H1 (cell line): Measurements from ENCODE around the gene CHAT. TPM values are rescaled to one million over a fixed set of nuclear protein-coding genes. Genes with fewer than 3 reads are reported as not detected.

Experiments used
- CTCF ChIA-PET: fragments of 300-600 bp; sonication (Branson Sonifier 250); formaldehyde crosslinking; loops from one replicate; lab custom pipeline; 2021; ENCODE audit not compliant: partially characterized antibody; lab: Charles Lee
- POLR2A ChIA-PET: fragments of 300-600 bp; sonication (Branson Sonifier 250); formaldehyde crosslinking; loops from one replicate; lab custom pipeline; 2021; ENCODE audit warnings: inconsistent platforms; ENCODE audit not compliant: partially characterized antibody; lab: Charles Lee
- DNase-seq, 2 experiments: peaks; one replicate each; pipeline versions ENCODE4 v3.0.0 to v3.0.0-alpha.2; 2010 to 2022; ENCODE audit warnings: low spot score in 2 of 2, low read depth in 1 of 2, mixed read lengths in 1 of 2
- FAIRE-seq: peaks from 2 replicates; lab custom pipeline; 2011; peaks lifted over from hg19 to GRCh38; lab: Jason Lieb, UNC
- H2AFZ ChIP-seq: 2 replicates; pipeline ENCODE4 v1.8.1; 2012; ENCODE audit warnings: low read length, inconsistent platforms
- H2AK5ac ChIP-seq: 2 replicates; pipeline ENCODE4 v1.6.1; 2013; ENCODE audit warnings: low read depth, low read length
- H2BK120ac ChIP-seq: replicated peaks from 2 replicates; pipeline ENCODE3; 2013; ENCODE audit warnings: low read depth, low read length, inconsistent platforms
- H2BK12ac ChIP-seq: 2 replicates; pipeline ENCODE4 v1.6.1; 2013; ENCODE audit warnings: low read depth, low read length
- H2BK15ac ChIP-seq: 2 replicates; pipeline ENCODE4 v1.6.1; 2013; ENCODE audit warnings: low read length
- H2BK20ac ChIP-seq: 2 replicates; pipeline ENCODE4 v1.6.1; 2013; ENCODE audit warnings: low read length
- H2BK5ac ChIP-seq: 2 replicates; pipeline ENCODE4 v1.6.1; 2013; ENCODE audit warnings: low read depth, low read length
- H3K14ac ChIP-seq: 2 replicates; pipeline ENCODE4 v1.6.1; 2013; ENCODE audit warnings: inconsistent platforms; ENCODE audit not compliant: insufficient read length
- H3K18ac ChIP-seq: 2 replicates; pipeline ENCODE4 v1.6.1; 2013; ENCODE audit warnings: low read length; ENCODE audit errors: extremely low read depth
- H3K23ac ChIP-seq: 2 replicates; pipeline ENCODE4 v1.6.1; 2013; ENCODE audit warnings: inconsistent platforms; ENCODE audit not compliant: insufficient read length
- H3K23me2 ChIP-seq: 2 replicates; pipeline ENCODE4 v1.6.1; 2013; ENCODE audit warnings: low read depth, low read length
- H3K27ac ChIP-seq: 2 replicates; pipeline ENCODE4 v1.6.1; 2011; ENCODE audit warnings: low read depth, low read length, inconsistent platforms
- H3K27me3 ChIP-seq, 4 experiments: replicated peaks in 1 of 4; 1 replicate in 1 of 4; 2 replicates in 3 of 4; pipeline versions ENCODE4 v1.6.1 to v1.8.1; 2011 to 2013; ENCODE audit warnings: low read length in 3 of 4, mild to moderate bottlenecking in 3 of 4, inconsistent platforms in 2 of 4, mixed read lengths in 2 of 4, moderate library complexity in 1 of 4; ENCODE audit not compliant: control insufficient read depth in 3 of 4, insufficient read depth in 3 of 4; ENCODE audit errors: extremely low read depth in 1 of 4
- H3K36me3 ChIP-seq, 4 experiments: 2 replicates each; pipeline versions ENCODE4 v1.6.1 to v1.8.1; 2011 to 2013; ENCODE audit warnings: mild to moderate bottlenecking in 4 of 4, low read length in 3 of 4, moderate library complexity in 2 of 4, control low read depth in 1 of 4, inconsistent platforms in 1 of 4; ENCODE audit not compliant: insufficient read depth in 4 of 4, control insufficient read depth in 2 of 4
- H3K4ac ChIP-seq: replicated peaks from 2 replicates; pipeline ENCODE3; 2013; ENCODE audit warnings: low read length, low read depth, mixed read lengths, inconsistent platforms; ENCODE audit not compliant: insufficient read length
- H3K4me1 ChIP-seq, 4 experiments: replicated peaks in 1 of 4; 1 replicate in 1 of 4; 2 replicates in 3 of 4; pipeline versions ENCODE4 v1.6.1 to v1.8.1; 2011 to 2013; ENCODE audit warnings: low read length in 3 of 4, inconsistent platforms in 2 of 4, mixed read lengths in 1 of 4; ENCODE audit not compliant: insufficient read depth in 4 of 4, control insufficient read depth in 3 of 4
- H3K4me2 ChIP-seq, 2 experiments: 2 replicates each; pipeline versions ENCODE4 v1.6.1 to v1.8.1; 2011 to 2013; ENCODE audit warnings: low read depth in 2 of 2, low read length in 2 of 2, control low read depth in 1 of 2, inconsistent platforms in 1 of 2, mild to moderate bottlenecking in 1 of 2; ENCODE audit not compliant: insufficient read depth in 1 of 2
- H3K4me3 ChIP-seq, 4 experiments: fragments of 200-600, 300-600 bp in 1 of 4; sonication (generic), shearing (Covaris generic), sonication (Bioruptor Twin) in 1 of 4; 2 replicates each; pipeline versions ENCODE4 v1.5.1 to v1.8.1; 2011 to 2016; ENCODE audit warnings: low read length in 4 of 4, low read depth in 3 of 4, control low read depth in 2 of 4, inconsistent platforms in 2 of 4, mild to moderate bottlenecking in 2 of 4, mixed read lengths in 1 of 4, moderate library complexity in 1 of 4; ENCODE audit not compliant: insufficient read depth in 2 of 4; ENCODE audit errors: extremely low read depth in 1 of 4
- H3K56ac ChIP-seq: replicated peaks from 2 replicates; pipeline ENCODE3; 2013; ENCODE audit warnings: low read depth, mild to moderate bottlenecking, mixed read lengths, low read length, inconsistent platforms; ENCODE audit not compliant: insufficient read length
- H3K79me1 ChIP-seq: 2 replicates; pipeline ENCODE4 v1.6.1; 2013; ENCODE audit warnings: low read depth, low read length, control low read depth
- H3K79me2 ChIP-seq, 2 experiments: 2 replicates each; pipeline versions ENCODE4 v1.6.1 to v1.8.1; 2012 to 2013; ENCODE audit warnings: low read length in 2 of 2, mild to moderate bottlenecking in 2 of 2, inconsistent platforms in 1 of 2; ENCODE audit not compliant: insufficient read depth in 2 of 2, control insufficient read depth in 1 of 2
- H3K9ac ChIP-seq, 4 experiments: replicated peaks in 1 of 4; 1 replicate in 1 of 4; 2 replicates in 3 of 4; pipeline versions ENCODE4 v1.6.1 to v1.8.1; 2011 to 2013; ENCODE audit warnings: low read depth in 3 of 4, low read length in 3 of 4, control low read depth in 2 of 4, mild to moderate bottlenecking in 2 of 4, moderate library complexity in 2 of 4, inconsistent platforms in 1 of 4; ENCODE audit errors: extremely low read depth in 1 of 4
- H3K9me3 ChIP-seq, 2 experiments: 2 replicates each; pipeline versions ENCODE4 v1.6.1 to v1.8.1; 2012 to 2013; ENCODE audit warnings: mild to moderate bottlenecking in 2 of 2, moderate library complexity in 2 of 2, control low read depth in 1 of 2, inconsistent platforms in 1 of 2, low read depth in 1 of 2, low read length in 1 of 2, mixed read lengths in 1 of 2; ENCODE audit not compliant: insufficient read depth in 2 of 2
- H4K20me1 ChIP-seq, 2 experiments: replicated peaks in 1 of 2; 2 replicates each; pipeline versions ENCODE3 to v1.8.1; 2011 to 2013; ENCODE audit warnings: inconsistent platforms in 2 of 2, low read length in 2 of 2, mild to moderate bottlenecking in 1 of 2; ENCODE audit not compliant: insufficient read depth in 2 of 2, control insufficient read depth in 1 of 2
- H4K5ac ChIP-seq: 2 replicates; pipeline ENCODE4 v1.6.1; 2013; ENCODE audit warnings: low read length, low read depth, mixed read lengths, inconsistent platforms; ENCODE audit not compliant: insufficient read length
- H4K8ac ChIP-seq: 2 replicates; pipeline ENCODE4 v1.8.0; 2013; ENCODE audit warnings: mild to moderate bottlenecking, moderate library complexity, low read length, inconsistent platforms; ENCODE audit not compliant: insufficient read depth; ENCODE audit errors: extremely low read depth
- H4K91ac ChIP-seq: replicated peaks from 2 replicates; pipeline ENCODE3; 2013; ENCODE audit warnings: low read length, mixed read lengths, inconsistent platforms; ENCODE audit not compliant: insufficient read length
- CBX5 ChIP-seq: fragments of 300-800, 300-1000 bp; sonication (generic); IDR thresholded peaks from 2 replicates; pipeline ENCODE4 v1.7.1; 2016; ENCODE audit warnings: antibody characterized with exemption, low read length, low read depth
- CBX8 ChIP-seq: fragments of 300-800, 300-1000 bp; sonication (generic); IDR thresholded peaks from 2 replicates; pipeline ENCODE4 v1.7.1; 2016; ENCODE audit warnings: low read depth, low read length, borderline replicate concordance
- SAP30 ChIP-seq: fragments of 300-600 bp; sonication (generic); IDR thresholded peaks from 2 replicates; pipeline ENCODE4 v1.7.1; 2012; ENCODE audit warnings: low read length, moderate library complexity, mild to moderate bottlenecking, inconsistent platforms; ENCODE audit not compliant: insufficient read depth, insufficient replicate concordance
- whole genome bisulfite sequencing, 2 experiments: shearing (Covaris generic) in 1 of 2; methylation state at CpG; one replicate each; pipeline versions ENCODE4 v1.1.6 to v1.1.7; 2013 to 2015; ENCODE audit warnings: low lambda C conversion rate in 2 of 2, mixed read lengths in 2 of 2, inconsistent platforms in 1 of 2, low coverage in 1 of 2, missing lambda C conversion rate in 1 of 2; ENCODE audit not compliant: insufficient replicate concordance in 2 of 2, insufficient coverage in 1 of 2, insufficient read length in 1 of 2; ENCODE audit errors: extremely low coverage in 1 of 2, missing lambda C conversion rate in 1 of 2; 5-methylcytosine and 5-hydroxymethylcytosine counted together
- polyA plus RNA-seq, 7 experiments: library from polyadenylated mRNA; depleted of rRNA in 3 of 7; stranded (reverse) in 5 of 7; unstranded in 2 of 7; fragments of >200 nt in 5 of 7; fragments of 200-250 nt in 2 of 7; gene quantifications; 1 replicate in 5 of 7; 2 replicates in 1 of 7; 4 replicates in 1 of 7; pipeline versions ENCODE4 v1.2.1 to v1.2.3, GENCODE V29; 2011 to 2013; ENCODE audit warnings: missing spikeins in 2 of 7, mixed read lengths in 2 of 7
- total RNA-seq: library from RNA; stranded (reverse); fragmentation: NEBNext Ultra II Directional; extraction: Animal tissue kit (Norgen Biotek cat#: 25700); gene quantifications from 2 replicates; pipeline ENCODE4 v1.2.1, GENCODE V29; 2021

CHAT gene
- total and polyA plus RNA-seq, 2 of the 8 experiments (the other 6 are each of a cell fraction or from before 2014, with no cell fraction given), result not detected

GRCh38 chr10:49572594-49573114 lies 41.2 kb upstream of the CHAT start:
- peaks cover 2% of the 10 kb centered on the region; the same call in 1 of the 2 replicates for H3K23me2 ChIP-seq
- H3K79me1 ChIP-seq, result no peaks in the 10 kb centered on the region
- H2AK5ac ChIP-seq, result no peak overlapping the region
- H3K4ac ChIP-seq, result no peak overlapping the region
- H3K9ac ChIP-seq, result no peak overlapping the region
- no peak overlapping the region for H3K4me3 ChIP-seq
- H2BK12ac ChIP-seq, result no peak overlapping the region
- no peaks in the 10 kb centered on the region for H4K20me1 ChIP-seq
- no peak for FAIRE-seq
- no peak overlapping the region for H2BK20ac ChIP-seq
- H2BK120ac ChIP-seq, result no peak overlapping the region
- no peak overlapping the region for H2BK5ac ChIP-seq
- no peaks in the 10 kb centered on the region for H3K79me2 ChIP-seq
- 0 out of 4 replicates have a peak, but pooled peaks cover 0 to 4% of the 10 kb centered on the region in 2 experiments for H3K9me3 ChIP-seq
- no peak overlapping the region for H3K23ac ChIP-seq
- no peaks in the 10 kb centered on the region for H3K4me1 ChIP-seq
- H4K5ac ChIP-seq, result no peak overlapping the region
- no peaks in the 10 kb centered on the region for H3K36me3 ChIP-seq
- no peak overlapping the region for H3K56ac ChIP-seq
- H3K18ac ChIP-seq, result no peak overlapping the region
- CTCF ChIA-PET, result no interaction called here
- DNase-seq, result no peak
- POLR2A ChIA-PET, result no interaction called here
- no peak overlapping the region for H2AFZ ChIP-seq
- no peak overlapping the region for H3K14ac ChIP-seq
- H2BK15ac ChIP-seq, result no peak overlapping the region
- no peak overlapping the region for H3K27ac ChIP-seq
- H3K27me3 ChIP-seq, result no peaks in the 10 kb centered on the region
- no peak overlapping the region for H3K4me2 ChIP-seq
- no peak overlapping the region for H4K8ac ChIP-seq
- H4K91ac ChIP-seq, result no peak overlapping the region
- 92% methylated on average over 9 of the region's 9 CpGs; no CpG with 5 or more reads in 1 of the 2 experiments for WGBS, 2 experiments
- TF ChIP-seq CBX8 (no peak), SAP30 (no peak), CBX5 (no peak)
